Stimulated activated CD8-positive, alpha-beta memory T cell treated with anti-CD3 and anti-CD28 coated beads, Interleukin-7, amount 100 ng/mL, for 4 hours (primary cell): ENCODE measurements around the gene SPEM3.
A peak's percentile ranks its signal among the peaks of the same experiment; 100 is the strongest.

Experiments
- DNase-seq, 2 donors: peaks; one replicate each; pipeline ENCODE4 v3.0.0-alpha.2; 2020; ENCODE audit warnings: low read depth in 2 of 2

Gene SPEM3

GRCh38 chr17:7428557-7428956 is at the start of gene SPEM3:
Gene SPEM3, plus strand, starts transcription at chr17:7428857. Its CDS starts 46 bp downstream, at chr17:7428903.
- DNase-seq = no peak

- DNase-seq = no peak
These were observed 49.5 kb upstream of the SPEM3 start for GRCh38 chr17:7379134-7379533.

GRCh38 chr17:7380321-7380720 is 48.3 kb upstream of the SPEM3 start:
- no peak for DNase-seq

GRCh38 chr17:7380855-7381683 is 47.6 kb upstream of the SPEM3 start, which contains the start of gene TNK1:
Gene TNK1, plus strand, starts transcription at chr17:7381089. Its CDS starts 1,838 bp downstream, at chr17:7382927.
- no peak for DNase-seq

- DNase-seq = no peak
These were observed 45.8 kb upstream of the SPEM3 start for GRCh38 chr17:7382901-7383300.

- DNase-seq = no peak
These were observed 45.3 kb upstream of the SPEM3 start for GRCh38 chr17:7383371-7383741.

GRCh38 chr17:7383742-7384488 is 44.7 kb upstream of the SPEM3 start:
- peak; percentile 36 to 65 for DNase-seq

GRCh38 chr17:7384489-7385081 is 44.1 kb upstream of the SPEM3 start:
- DNase-seq = no peak

GRCh38 chr17:7388856-7389255 is 39.8 kb upstream of the SPEM3 start:
- DNase-seq = no peak

GRCh38 chr17:7389924-7390910 is 38.4 kb upstream of the SPEM3 start:
- DNase-seq = no peak

- no peak for DNase-seq
These were observed 37.4 kb upstream of the SPEM3 start for GRCh38 chr17:7391307-7391706.

- no peak for DNase-seq
These were observed 35.7 kb upstream of the SPEM3 start for GRCh38 chr17:7392696-7393612.

GRCh38 chr17:7393613-7394451 is 34.8 kb upstream of the SPEM3 start:
- DNase-seq = peak; percentile 27 to 56

- peak; percentile 42 to 77 for DNase-seq
These were observed 34.0 kb upstream of the SPEM3 start, which contains the start of gene PLSCR3 for GRCh38 chr17:7394452-7395191. Gene PLSCR3, minus strand, starts transcription at chr17:7394525. Its CDS starts 415 bp downstream, at chr17:7394110.

GRCh38 chr17:7396147-7396546 is 32.5 kb upstream of the SPEM3 start:
- DNase-seq = no peak

GRCh38 chr17:7398612-7399011 is 30.0 kb upstream of the SPEM3 start:
- DNase-seq = no peak

GRCh38 chr17:7403043-7403726 is 25.5 kb upstream of the SPEM3 start:
- DNase-seq = no peak

GRCh38 chr17:7403727-7403976 is 25.0 kb upstream of the SPEM3 start:
- DNase-seq = no peak
